ENCODE data around the gene TTC33. TPM values are rescaled to one million over a fixed set of nuclear protein-coding genes. Genes with fewer than 3 reads are reported as not detected.

TTC33 gene
- total RNA-seq, 1 donor from 2014 or later: 52.5 TPM

- H4K20me1 ChIP-seq (ENCODE audit: low read depth): no peaks in the 10 kb centered on the region
- no peaks in the 10 kb centered on the region for H3K9me3 Mint-ChIP-seq
- no peak overlapping the region for H3K27ac Mint-ChIP-seq
- H3K27me3 ChIP-seq: no peaks in the 10 kb centered on the region
- no peaks in the 10 kb centered on the region for H3K27me3 Mint-ChIP-seq (ENCODE audit: insufficient read depth, low read depth)
- no peaks in the 10 kb centered on the region for H3K9me3 ChIP-seq (ENCODE audit: low read depth)
- H3K4me1 Mint-ChIP-seq: no peaks in the 10 kb centered on the region
- H3K4me2 ChIP-seq: no peak overlapping the region
- no peaks in the 10 kb centered on the region for H3K36me3 Mint-ChIP-seq
- no peaks in the 10 kb centered on the region for H3K79me2 ChIP-seq (ENCODE audit: low read depth)
- no peak overlapping the region for H2AFZ ChIP-seq (replicated peaks)
- no peak overlapping the region for H3K4me3 ChIP-seq
- TF ChIP-seq EZH2 (IDR thresholded peaks at IDR 0.05) (no peak), EZH2phosphoT487 (IDR thresholded peaks at IDR 0.05) (no peak)
- TF ChIP-seq, protein P1, sequence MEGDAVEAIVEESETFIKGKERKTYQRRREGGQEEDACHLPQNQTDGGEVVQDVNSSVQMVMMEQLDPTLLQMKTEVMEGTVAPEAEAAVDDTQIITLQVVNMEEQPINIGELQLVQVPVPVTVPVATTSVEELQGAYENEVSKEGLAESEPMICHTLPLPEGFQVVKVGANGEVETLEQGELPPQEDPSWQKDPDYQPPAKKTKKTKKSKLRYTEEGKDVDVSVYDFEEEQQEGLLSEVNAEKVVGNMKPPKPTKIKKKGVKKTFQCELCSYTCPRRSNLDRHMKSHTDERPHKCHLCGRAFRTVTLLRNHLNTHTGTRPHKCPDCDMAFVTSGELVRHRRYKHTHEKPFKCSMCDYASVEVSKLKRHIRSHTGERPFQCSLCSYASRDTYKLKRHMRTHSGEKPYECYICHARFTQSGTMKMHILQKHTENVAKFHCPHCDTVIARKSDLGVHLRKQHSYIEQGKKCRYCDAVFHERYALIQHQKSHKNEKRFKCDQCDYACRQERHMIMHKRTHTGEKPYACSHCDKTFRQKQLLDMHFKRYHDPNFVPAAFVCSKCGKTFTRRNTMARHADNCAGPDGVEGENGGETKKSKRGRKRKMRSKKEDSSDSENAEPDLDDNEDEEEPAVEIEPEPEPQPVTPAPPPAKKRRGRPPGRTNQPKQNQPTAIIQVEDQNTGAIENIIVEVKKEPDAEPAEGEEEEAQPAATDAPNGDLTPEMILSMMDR (IDR thresholded peaks at IDR 0.05): no peak
- no peak overlapping the region for H3K27ac ChIP-seq
- no peaks in the 10 kb centered on the region for H3K36me3 ChIP-seq
- no peak overlapping the region for H3K9ac ChIP-seq
- no peaks in the 10 kb centered on the region for H3F3A ChIP-seq (ENCODE audit: low read depth)
- no peak overlapping the region for H3K4me3 Mint-ChIP-seq
- DNase-seq (ENCODE audit: low spot score): no peak
- H3K4me1 ChIP-seq: peaks cover 8% of the 10 kb centered on the region
These were observed 258.2 kb downstream of the TTC33 start for GRCh38 chr5:40497573-40497972.

GRCh38 chr5:40495237-40495635, 260.5 kb downstream of the TTC33 start:
- H3K27ac ChIP-seq: no peak overlapping the region
- TF ChIP-seq EZH2phosphoT487 (IDR thresholded peaks at IDR 0.05) (no peak), EZH2 (IDR thresholded peaks at IDR 0.05) (no peak)
- TF ChIP-seq, protein P1 (IDR thresholded peaks at IDR 0.05): no peak
- H2AFZ ChIP-seq (replicated peaks): no peak overlapping the region
- H3K9me3 ChIP-seq (ENCODE audit: low read depth): no peaks in the 10 kb centered on the region
- Mint-ChIP-seq H3K4me3 (no peak overlapping the region), H3K36me3 (no peaks in the 10 kb centered on the region), H3K27ac (no peak overlapping the region), H3K27me3 (ENCODE audit: insufficient read depth, low read depth) (no peaks in the 10 kb centered on the region), H3K9me3 (no peaks in the 10 kb centered on the region), H3K4me1 (no peaks in the 10 kb centered on the region)
- DNase-seq (ENCODE audit: low spot score): no peak
- no peak overlapping the region for H3K4me3 ChIP-seq
- peaks cover 8% of the 10 kb centered on the region for H3K4me1 ChIP-seq
- H3K27me3 ChIP-seq: no peaks in the 10 kb centered on the region
- H4K20me1 ChIP-seq (ENCODE audit: low read depth): no peaks in the 10 kb centered on the region
- no peaks in the 10 kb centered on the region for H3K36me3 ChIP-seq
- no peak overlapping the region for H3K4me2 ChIP-seq
- no peaks in the 10 kb centered on the region for H3F3A ChIP-seq (ENCODE audit: low read depth)
- H3K9ac ChIP-seq: no peak overlapping the region
- no peaks in the 10 kb centered on the region for H3K79me2 ChIP-seq (ENCODE audit: low read depth)

DNA sequence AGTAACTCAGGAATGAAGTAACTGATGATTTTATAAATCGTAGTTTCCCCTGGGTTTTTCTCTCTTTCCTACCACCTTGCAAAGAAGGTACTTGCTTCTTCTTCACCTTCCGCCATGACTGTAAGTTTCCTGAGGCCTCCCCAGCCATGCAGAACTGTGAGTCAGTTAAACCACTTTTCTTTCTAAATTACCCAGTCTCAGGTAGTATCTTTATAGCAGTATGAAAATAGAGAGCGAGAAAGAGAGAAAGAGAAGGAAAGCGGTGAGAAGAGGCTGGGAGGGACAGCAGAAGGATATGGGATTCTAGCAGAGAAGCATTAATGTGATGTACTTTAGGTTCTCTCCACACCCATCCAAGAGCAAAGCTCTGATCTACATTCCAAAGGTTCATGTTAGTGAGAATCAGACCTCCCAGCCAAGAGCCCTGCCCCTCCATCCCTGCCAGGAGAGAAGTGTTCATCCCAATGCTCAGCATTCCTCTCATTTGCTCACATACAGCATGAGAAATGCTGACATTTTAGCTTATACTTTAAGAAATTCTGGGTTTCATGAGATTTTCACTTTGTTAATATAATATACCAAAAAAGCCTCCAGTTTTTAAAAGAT, 261.0 kb downstream of the TTC33 start:
- TF ChIP-seq EZH2 (IDR thresholded peaks at IDR 0.05) (no peak), EZH2phosphoT487 (IDR thresholded peaks at IDR 0.05) (no peak)
- TF ChIP-seq, protein P1 (IDR thresholded peaks at IDR 0.05): no peak

More for the DNA sequence above, 261.0 kb downstream of the TTC33 start:
- no peaks in the 10 kb centered on the region for H3K27me3 ChIP-seq
- H3K9me3 ChIP-seq (ENCODE audit: low read depth): no peaks in the 10 kb centered on the region
- H3K27ac ChIP-seq: no peak overlapping the region
- H3K36me3 ChIP-seq: no peaks in the 10 kb centered on the region
- H2AFZ ChIP-seq (replicated peaks): no peak overlapping the region
- H3K9me3 Mint-ChIP-seq: no peaks in the 10 kb centered on the region
- H3K27me3 Mint-ChIP-seq (ENCODE audit: insufficient read depth, low read depth): no peaks in the 10 kb centered on the region
- no peak overlapping the region for H3K4me3 Mint-ChIP-seq
- no peak for DNase-seq (ENCODE audit: low spot score)
- no peak overlapping the region for H3K4me2 ChIP-seq
- H3K9ac ChIP-seq: no peak overlapping the region
- no peak overlapping the region for H3K4me3 ChIP-seq
- no peaks in the 10 kb centered on the region for H3K79me2 ChIP-seq (ENCODE audit: low read depth)
- H3K4me1 Mint-ChIP-seq: no peaks in the 10 kb centered on the region
- peaks cover 8% of the 10 kb centered on the region for H3K4me1 ChIP-seq
- H3K27ac Mint-ChIP-seq: no peak overlapping the region
- H3K36me3 Mint-ChIP-seq: no peaks in the 10 kb centered on the region
- no peaks in the 10 kb centered on the region for H4K20me1 ChIP-seq (ENCODE audit: low read depth)
- H3F3A ChIP-seq (ENCODE audit: low read depth): no peaks in the 10 kb centered on the region
